ENCODE results near the gene GFRA4. TPM values are rescaled to one million over a fixed set of nuclear protein-coding genes. Genes with fewer than 3 reads are reported as not detected.

The GFRA4 gene
- total and polyA plus RNA-seq, 2 donors (not counting 3 experiments of a cell fraction or from before 2014, with no cell fraction given) = not detected

- Histone ChIP-seq H3K9me1 (replicated peaks; ENCODE audit: control insufficient read depth, extremely low read depth, insufficient read depth, low read length) (no peaks in the 10 kb centered on the region), H3K9me3 (replicated peaks; ENCODE audit: control insufficient read depth, insufficient read depth, low read length) (no peaks in the 10 kb centered on the region), H3K36me3 (ENCODE audit: control insufficient read depth in 2 of 2, extremely low read depth in 1 of 2, insufficient read depth in 2 of 2, low read length in 2 of 2) (no peaks in the 10 kb centered on the region), H3K4me1 (ENCODE audit: control insufficient read depth, extremely low read depth, insufficient read depth, low read length) (no peaks in the 10 kb centered on the region), H3K4me2 (ENCODE audit: insufficient read depth, low read length) (peak within 1 kb of the TSS; percentile 36), H3K4me3 (replicated peaks in 1 of 3; ENCODE audit: insufficient read depth in 1 of 3, low read depth in 1 of 3, low read length in 3 of 3) (peak within 1 kb of the TSS in 1 of 3 experiments; percentile 14), H4K20me1 (replicated peaks; ENCODE audit: control insufficient read depth, extremely low read depth, insufficient read depth, low read length) (no peaks in the 10 kb centered on the region), H3K9ac (replicated peaks; ENCODE audit: extremely low read depth, insufficient read depth, low read length) (no peak within 1 kb of the TSS), H3K27ac (ENCODE audit: insufficient read depth, low read depth, low read length) (no peak within 1 kb of the TSS), H3K79me2 (ENCODE audit: control insufficient read depth, insufficient read depth, low read length) (no peaks in the 10 kb centered on the region), H2AFZ (ENCODE audit: low read depth, low read length) (peak within 1 kb of the TSS; percentile 42), H3K27me3 (ENCODE audit: control insufficient read depth in 2 of 2, insufficient read depth in 2 of 2, low read length in 2 of 2) (peaks cover 29 to 37% of the 10 kb centered on the region in 2 experiments)
- intact Hi-C loops (cut with micrococcal nuclease) = loop anchor here (1.0 kb wide), 1 partner anchor 20 kb away; no protein-coding TSS in a partner anchor
- ChIA-PET CTCF (interaction anchor here (0.6 to 7.1 kb wide), 11 partner anchors 8 to 376 kb away, joined by 3 to 346 read pairs (median 3); partner anchors contain the start of genes SIGLEC1 and SPEF1), POLR2A (interaction anchor here (0.7 kb wide), 1 partner anchor 25 kb away, joined by 8 read pairs; no protein-coding TSS in a partner anchor)
- TF ChIP-seq EZH2 (IDR thresholded peaks at IDR 0.05; ENCODE audit: borderline replicate concordance, low read depth, low read length, severe bottlenecking) = peak; percentile 93
- TF ChIP-seq MAX (IDR thresholded peaks at IDR 0.05; ENCODE audit: insufficient read depth, insufficient read length) = no peak
- no peak for FAIRE-seq
- dilution Hi-C loops (cut with MboI; ENCODE audit: extremely low pct_ligation_motif_present, low sequenced_read_pairs) = no loop called here
- DNase-seq (ENCODE audit: low read depth, low spot score) = no peak
- BruUV-seq (replicated peaks) = no TSS peak
These were observed 19.0 kb upstream of the GFRA4 start, which contains the start of gene ADAM33 for GRCh38 chr20:3681931-3682781. Gene ADAM33, minus strand, starts transcription at chr20:3682010. Its CDS starts 6 bp downstream, at chr20:3682004.

- H3K9me1 ChIP-seq (replicated peaks; ENCODE audit: control insufficient read depth, extremely low read depth, insufficient read depth, low read length) = no peaks in the 10 kb centered on the region
- CTCF ChIA-PET = interaction anchor here (0.7 to 7.1 kb wide), 7 partner anchors 15 to 118 kb away, joined by 3 to 346 read pairs (median 3); partner anchors contain the start of genes SIGLEC1 and SPEF1
- DNase-seq (ENCODE audit: low read depth, low spot score) (no peak), FAIRE-seq (no peak)
- BruUV-seq (replicated peaks) = no TSS peak
- no peak overlapping the region for H2AFZ ChIP-seq (ENCODE audit: low read depth, low read length)
- H3K27me3 ChIP-seq (ENCODE audit: control insufficient read depth in 2 of 2, insufficient read depth in 2 of 2, low read length in 2 of 2) = peaks cover 25 to 31% of the 10 kb centered on the region in 2 experiments
- H4K20me1 ChIP-seq (replicated peaks; ENCODE audit: control insufficient read depth, extremely low read depth, insufficient read depth, low read length) = no peaks in the 10 kb centered on the region
- H3K79me2 ChIP-seq (ENCODE audit: control insufficient read depth, insufficient read depth, low read length) = no peaks in the 10 kb centered on the region
- H3K27ac ChIP-seq (ENCODE audit: insufficient read depth, low read depth, low read length) = no peak overlapping the region
- H3K36me3 ChIP-seq (ENCODE audit: control insufficient read depth in 2 of 2, extremely low read depth in 1 of 2, insufficient read depth in 2 of 2, low read length in 2 of 2) = no peaks in the 10 kb centered on the region
- dilution Hi-C loops (cut with MboI; ENCODE audit: extremely low pct_ligation_motif_present, low sequenced_read_pairs) = no loop called here
- H3K9me3 ChIP-seq (replicated peaks; ENCODE audit: control insufficient read depth, insufficient read depth, low read length) = no peaks in the 10 kb centered on the region
- H3K4me1 ChIP-seq (ENCODE audit: control insufficient read depth, extremely low read depth, insufficient read depth, low read length) = no peaks in the 10 kb centered on the region
- POLR2A ChIA-PET = no interaction called here
- intact Hi-C loops (cut with micrococcal nuclease) = loop anchor here (1.0 kb wide), 1 partner anchor 21 kb away; no protein-coding TSS in a partner anchor
- TF ChIP-seq POLR2A (IDR thresholded peaks at IDR 0.05; ENCODE audit: low read depth, low read length) (no peak), EZH2 (IDR thresholded peaks at IDR 0.05; ENCODE audit: borderline replicate concordance, low read depth, low read length, severe bottlenecking) (no peak), GATA2 (IDR thresholded peaks at IDR 0.05; ENCODE audit: insufficient read depth, insufficient read length, low read depth, low read length) (no peak), MAX (IDR thresholded peaks at IDR 0.05; ENCODE audit: insufficient read depth, insufficient read length) (no peak), POLR2AphosphoS5 (IDR thresholded peaks at IDR 0.05; ENCODE audit: insufficient read depth, low read depth, low read length) (no peak), FOS (IDR thresholded peaks at IDR 0.05; ENCODE audit: borderline replicate concordance, insufficient read depth, low read length) (no peak), MYC (IDR thresholded peaks at IDR 0.05; ENCODE audit: low read depth, low read length) (no peak)
- no peak overlapping the region for H3K9ac ChIP-seq (replicated peaks; ENCODE audit: extremely low read depth, insufficient read depth, low read length)
- H3K4me2 ChIP-seq (ENCODE audit: insufficient read depth, low read length) = peak overlapping the region; percentile 36
- H3K4me3 ChIP-seq (replicated peaks in 1 of 3; ENCODE audit: insufficient read depth in 1 of 3, low read depth in 1 of 3, low read length in 3 of 3) = peak overlapping the region in 1 of 3 experiments; percentile 14
These were observed 18.2 kb upstream of the GFRA4 start for GRCh38 chr20:3681352-3681930.

Data from endothelial cell of umbilical vein (primary cell).